Measurements from ENCODE around the gene TMEM235. TPM values are rescaled to one million over a fixed set of nuclear protein-coding genes. Genes with fewer than 3 reads are reported as not detected.

Gene TMEM235
- total and polyA plus RNA-seq, 10 donors: not detected

DNA sequence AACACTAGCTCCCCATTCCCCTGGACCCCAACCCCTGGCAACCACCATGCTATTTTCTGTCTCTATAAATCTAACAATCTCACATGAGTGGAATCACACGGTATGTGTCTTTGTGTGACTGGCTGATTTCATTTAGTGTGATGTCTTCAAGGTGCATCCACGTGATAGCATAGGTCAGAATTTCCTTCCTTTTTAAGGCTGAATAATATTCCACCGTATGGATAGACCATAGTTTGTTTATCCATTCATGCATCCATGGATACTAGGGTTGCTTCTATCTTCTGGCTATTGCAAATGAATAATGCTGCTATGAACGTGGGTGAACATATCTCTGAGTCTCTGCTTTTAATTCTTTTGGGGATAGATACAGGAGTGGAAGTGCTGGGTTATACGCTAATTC lies 43.9 kb downstream of the TMEM235 start:
- Histone ChIP-seq H3K4me1 (peaks cover 3 to 48% (median 12%) of the 10 kb centered on the region in 6 donors), H3K36me3 (no peaks in the 10 kb centered on the region), H3K4me3 (no peak overlapping the region), H3K27ac (no peak overlapping the region), H3K27me3 (replicated peaks in 1 of 7) (peaks cover 0 to 44% (median 3%) of the 10 kb centered on the region in 7 donors), H3K9me3 (no peaks in the 10 kb centered on the region)
- no peak for DNase-seq
- intact Hi-C loops (cut with DNase I; ENCODE audit: low total_unique reads): no loop called here
- TF ChIP-seq, protein P1, sequence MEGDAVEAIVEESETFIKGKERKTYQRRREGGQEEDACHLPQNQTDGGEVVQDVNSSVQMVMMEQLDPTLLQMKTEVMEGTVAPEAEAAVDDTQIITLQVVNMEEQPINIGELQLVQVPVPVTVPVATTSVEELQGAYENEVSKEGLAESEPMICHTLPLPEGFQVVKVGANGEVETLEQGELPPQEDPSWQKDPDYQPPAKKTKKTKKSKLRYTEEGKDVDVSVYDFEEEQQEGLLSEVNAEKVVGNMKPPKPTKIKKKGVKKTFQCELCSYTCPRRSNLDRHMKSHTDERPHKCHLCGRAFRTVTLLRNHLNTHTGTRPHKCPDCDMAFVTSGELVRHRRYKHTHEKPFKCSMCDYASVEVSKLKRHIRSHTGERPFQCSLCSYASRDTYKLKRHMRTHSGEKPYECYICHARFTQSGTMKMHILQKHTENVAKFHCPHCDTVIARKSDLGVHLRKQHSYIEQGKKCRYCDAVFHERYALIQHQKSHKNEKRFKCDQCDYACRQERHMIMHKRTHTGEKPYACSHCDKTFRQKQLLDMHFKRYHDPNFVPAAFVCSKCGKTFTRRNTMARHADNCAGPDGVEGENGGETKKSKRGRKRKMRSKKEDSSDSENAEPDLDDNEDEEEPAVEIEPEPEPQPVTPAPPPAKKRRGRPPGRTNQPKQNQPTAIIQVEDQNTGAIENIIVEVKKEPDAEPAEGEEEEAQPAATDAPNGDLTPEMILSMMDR (IDR thresholded peaks at IDR 0.05 in 8 of 11, conservative IDR thresholded peaks at IDR 0.05 in 3 of 11): no peak
- TF ChIP-seq POLR2AphosphoS5 (IDR thresholded peaks at IDR 0.05) (no peak), POLR2A (IDR thresholded peaks at IDR 0.05) (no peak)
- WGBS, 5 donors: 89 to 94% (median 90%) methylated on average over 5 of the region's 5 CpGs

DNA sequence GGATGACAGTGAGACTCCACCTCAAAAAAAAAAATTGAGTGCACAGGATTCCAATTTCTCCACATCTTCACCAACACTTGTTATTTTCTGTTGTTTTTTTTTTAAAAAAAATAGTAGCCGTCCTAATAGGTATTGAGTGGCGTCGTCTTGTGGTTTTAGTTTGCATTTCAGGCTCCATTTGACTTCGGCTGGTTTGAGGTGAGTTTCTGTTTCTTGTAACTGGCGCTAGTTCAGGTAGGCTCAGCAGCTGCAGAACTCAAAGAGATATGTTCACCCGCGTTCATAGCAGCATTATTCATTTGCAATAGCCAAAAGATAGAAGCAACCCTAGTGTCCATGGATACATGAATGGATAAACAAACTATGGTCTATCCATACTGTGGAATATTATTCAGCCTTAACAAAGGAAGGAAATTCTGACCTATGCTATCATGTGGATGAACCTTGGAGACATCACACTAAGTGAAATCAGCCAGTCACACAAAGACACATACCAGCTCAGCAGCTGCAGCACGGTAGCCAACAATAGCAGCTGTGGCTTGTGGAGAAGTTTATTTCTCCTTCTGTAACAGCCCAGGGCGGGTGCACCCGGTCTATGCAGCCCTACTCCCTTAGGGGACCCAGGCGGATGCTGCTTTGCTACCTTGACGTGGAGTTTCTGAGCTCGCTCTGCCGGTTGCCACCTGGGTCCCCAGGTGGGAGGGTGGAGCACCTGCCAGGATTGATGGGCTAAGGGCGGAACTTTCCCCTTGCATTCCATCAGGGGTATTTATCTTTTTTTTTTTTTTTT lies 44.9 kb downstream of the TMEM235 start:
- Histone ChIP-seq H3K27ac (peak overlapping the region in 4 of 8 donors; percentile 28 to 60 (median 36)), H3K4me3 (peak overlapping the region in 1 of 8 donors; percentile 9), H3K36me3 (no peaks in the 10 kb centered on the region), H3K27me3 (replicated peaks in 1 of 7) (peaks cover 0 to 34% (median 3%) of the 10 kb centered on the region in 7 donors), H3K9me3 (no peaks in the 10 kb centered on the region), H3K4me1 (peaks cover 3 to 39% (median 8%) of the 10 kb centered on the region in 6 donors)
- WGBS, 5 donors: 64 to 76% (median 75%) methylated on average over 15 of the region's 15 CpGs
- DNase-seq: no peak
- no peak for TF ChIP-seq POLR2A (IDR thresholded peaks at IDR 0.05)
- peak in 2 of 3 donors; percentile 58 to 64 for TF ChIP-seq POLR2AphosphoS5 (IDR thresholded peaks at IDR 0.05)
- TF ChIP-seq, protein P1 (IDR thresholded peaks at IDR 0.05 in 8 of 11, conservative IDR thresholded peaks at IDR 0.05 in 3 of 11): no peak
- intact Hi-C loops (cut with DNase I; ENCODE audit: low total_unique reads): no loop called here

DNA sequence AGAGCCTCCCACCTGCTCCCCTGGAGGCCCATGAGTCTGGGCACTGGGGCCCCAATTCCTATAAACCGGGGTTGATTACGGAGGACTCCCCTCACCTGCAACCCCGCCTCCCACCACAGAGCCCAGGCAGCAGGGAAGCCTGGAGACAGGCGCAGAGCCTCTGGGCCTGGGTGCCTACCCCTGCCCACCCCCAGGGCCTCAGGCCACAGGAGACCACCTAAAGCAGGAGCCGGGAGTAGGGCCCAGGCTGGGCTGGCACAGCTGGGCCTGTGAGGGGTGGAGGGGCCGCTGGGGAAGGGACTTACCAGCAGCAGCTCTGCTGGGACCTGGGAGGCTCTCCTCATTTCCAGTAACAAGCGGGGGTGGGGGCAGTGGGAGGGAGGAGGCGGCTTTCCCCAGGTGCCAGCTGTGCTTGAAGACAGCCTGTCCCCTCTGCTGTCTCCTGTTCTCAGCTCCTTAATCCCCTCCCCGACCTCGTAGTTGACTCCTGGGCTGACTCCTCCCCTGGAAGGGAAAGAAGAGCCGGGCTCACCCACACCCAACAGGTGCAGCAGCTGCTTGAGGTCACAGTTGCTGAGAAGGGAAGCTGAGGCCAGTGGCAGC lies 46.8 kb downstream of the TMEM235 start:
- no peaks in the 10 kb centered on the region for H3K9me3 ChIP-seq
- no peaks in the 10 kb centered on the region for H3K36me3 ChIP-seq
- H3K27ac ChIP-seq: peak overlapping the region in 3 of 8 donors; percentile 37 to 60 (median 48)
- peaks cover 0 to 15% (median 0%) of the 10 kb centered on the region in 7 donors for H3K27me3 ChIP-seq (replicated peaks in 1 of 7)
- no peak for DNase-seq
- peaks cover 0 to 20% (median under 1%) of the 10 kb centered on the region in 6 donors for H3K4me1 ChIP-seq
- intact Hi-C loops (cut with DNase I; ENCODE audit: low total_unique reads): no loop called here
- WGBS, 5 donors: 55 to 78% (median 64%) methylated on average over 6 to 11 of the region's 11 CpGs
- TF ChIP-seq POLR2A (IDR thresholded peaks at IDR 0.05) (no peak), POLR2AphosphoS5 (IDR thresholded peaks at IDR 0.05) (peak in 2 of 3 donors; percentile 26 to 57)
- TF ChIP-seq, protein P1 (IDR thresholded peaks at IDR 0.05 in 8 of 11, conservative IDR thresholded peaks at IDR 0.05 in 3 of 11): no peak
- H3K4me3 ChIP-seq: peak overlapping the region in 1 of 8 donors; percentile 19
